ENCODE measurements around the gene TXNDC8.

- no peak for TF ChIP-seq CTCF (IDR thresholded peaks at IDR 0.05; ENCODE audit: low read depth, low read length, poor library complexity, severe bottlenecking)
- TF ChIP-seq EZH2phosphoT487 (IDR thresholded peaks at IDR 0.05; ENCODE audit: borderline replicate concordance, low read length): no peak
Measured at GRCh38 chr9:110343551-110343950, 5.9 kb upstream of the TXNDC8 start.
